GM18907 (cell line): ENCODE data around the gene MAPRE2.

ENCODE experiments used
- ATAC-seq: cut with Tn5 transposase; IDR thresholded peaks from one replicate; pipeline ENCODE4 v1.9.1; 2021; ENCODE audit warnings: mild to moderate bottlenecking, moderate library complexity; ENCODE audit not compliant: unreplicated experiment

MAPRE2 gene

DNA sequence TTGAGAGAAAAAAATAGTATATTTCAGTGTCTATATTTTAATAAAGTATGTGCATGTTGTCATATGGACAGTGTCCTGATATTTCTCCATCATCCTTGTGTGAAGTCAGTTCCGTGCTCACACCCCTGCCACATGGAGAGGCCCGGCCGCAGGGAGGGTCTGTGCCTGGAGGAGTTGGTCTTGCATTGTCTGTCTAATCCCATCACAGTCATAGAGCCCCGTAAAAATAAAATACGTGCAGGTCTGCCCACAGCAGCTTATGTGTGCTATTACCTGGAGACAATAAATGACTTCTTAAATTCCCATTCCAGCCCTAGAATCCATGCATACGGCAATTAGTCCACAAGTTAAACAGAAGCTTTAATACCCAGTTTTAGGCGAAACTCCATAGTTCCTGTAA lies 20.1 kb downstream of the MAPRE2 start:
- no peak for ATAC-seq

DNA sequence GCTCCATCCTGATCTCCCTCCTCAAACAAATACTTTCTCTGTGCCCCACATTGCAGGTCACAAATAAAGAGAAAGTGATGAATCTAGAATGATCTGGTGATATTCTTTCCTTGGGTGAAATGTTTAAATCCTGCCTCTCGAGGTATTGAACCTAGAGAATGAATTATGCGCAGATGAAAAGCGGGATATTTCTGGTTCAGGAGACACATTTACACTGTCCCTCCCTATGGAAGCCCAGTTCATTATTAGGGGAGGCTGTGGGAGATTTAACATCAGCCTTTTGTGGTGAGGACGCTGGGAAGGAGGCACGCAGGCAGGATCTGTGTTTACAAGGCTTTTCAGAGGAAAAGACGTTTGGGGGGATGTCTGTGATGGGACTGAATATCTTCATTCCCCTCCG lies 20.6 kb downstream of the MAPRE2 start:
- no peak for ATAC-seq

DNA sequence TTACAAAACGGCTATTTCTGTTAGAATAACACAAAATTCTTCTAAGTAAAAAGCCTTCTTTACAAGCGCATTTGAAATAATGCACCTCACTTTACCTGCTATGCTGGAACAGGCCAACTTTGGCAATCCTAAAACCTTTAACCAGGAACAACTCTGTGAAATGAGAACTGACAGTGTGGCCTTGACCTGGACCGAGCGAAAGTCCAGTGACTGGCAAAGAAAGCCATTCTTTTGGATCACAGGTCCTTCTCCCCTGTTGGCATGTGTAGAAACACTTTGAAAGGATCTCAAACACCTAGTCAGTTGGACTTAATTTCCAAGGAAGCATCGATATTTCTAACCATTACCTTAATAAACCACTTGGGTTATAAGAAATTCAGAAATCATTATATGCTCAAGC lies 21.2 kb downstream of the MAPRE2 start:
- ATAC-seq = no peak

DNA sequence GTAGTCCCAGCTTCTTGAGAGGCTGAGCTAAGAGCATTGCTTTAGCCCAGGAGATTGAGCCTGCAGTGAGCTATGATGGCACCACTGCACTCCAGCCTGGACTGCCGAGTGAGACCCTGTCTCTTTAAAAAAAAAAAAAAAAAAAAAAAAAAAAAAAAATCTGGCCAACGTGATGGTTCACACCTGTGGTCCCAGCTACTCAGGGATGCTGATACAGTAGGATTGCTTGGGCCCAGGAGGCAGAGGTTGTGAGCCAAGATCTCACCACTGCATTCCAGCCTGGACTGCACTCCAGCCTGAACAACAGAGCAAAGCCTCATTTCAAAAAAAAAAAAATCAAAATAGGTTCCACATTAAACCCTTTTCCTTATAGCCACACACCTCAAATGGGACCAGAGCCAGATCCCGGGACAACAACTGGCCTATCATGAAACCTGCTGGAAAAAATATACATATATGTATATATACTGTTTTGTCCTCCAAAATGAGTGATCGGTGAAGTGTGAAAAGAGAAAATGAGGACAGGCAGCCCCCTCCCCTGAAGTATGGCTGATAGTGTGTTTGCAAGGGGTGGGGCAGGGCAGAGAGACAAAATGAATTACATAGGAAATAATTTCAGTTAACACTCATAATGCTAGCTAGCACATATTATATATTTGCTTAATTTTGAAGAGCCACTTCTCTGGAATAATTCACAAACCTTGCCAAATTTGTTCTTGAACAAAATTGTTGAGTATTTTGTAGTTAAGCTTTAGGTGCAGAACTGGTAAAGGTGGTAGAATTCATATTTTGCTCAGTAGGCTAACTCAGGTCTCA lies 22.9 kb downstream of the MAPRE2 start:
- ATAC-seq = no peak

DNA sequence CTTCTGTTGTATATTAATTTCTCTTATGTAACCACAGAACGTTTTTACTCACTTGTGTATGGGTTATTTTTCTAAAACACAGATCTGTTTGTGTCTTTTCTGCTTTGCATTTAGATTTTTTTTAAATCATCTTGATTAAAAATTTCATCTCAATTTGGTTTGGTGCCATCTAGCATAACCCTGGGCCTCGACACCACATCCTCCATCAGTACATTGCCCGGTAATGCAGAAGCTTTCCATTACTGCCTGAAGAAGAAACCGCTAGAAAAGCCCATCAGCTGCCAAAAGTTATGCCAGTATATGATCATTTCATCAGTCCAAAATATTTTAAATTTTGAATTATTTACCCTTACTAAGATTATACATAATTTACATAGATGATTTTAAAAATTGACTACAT lies 26.2 kb downstream of the MAPRE2 start:
- no peak for ATAC-seq

DNA sequence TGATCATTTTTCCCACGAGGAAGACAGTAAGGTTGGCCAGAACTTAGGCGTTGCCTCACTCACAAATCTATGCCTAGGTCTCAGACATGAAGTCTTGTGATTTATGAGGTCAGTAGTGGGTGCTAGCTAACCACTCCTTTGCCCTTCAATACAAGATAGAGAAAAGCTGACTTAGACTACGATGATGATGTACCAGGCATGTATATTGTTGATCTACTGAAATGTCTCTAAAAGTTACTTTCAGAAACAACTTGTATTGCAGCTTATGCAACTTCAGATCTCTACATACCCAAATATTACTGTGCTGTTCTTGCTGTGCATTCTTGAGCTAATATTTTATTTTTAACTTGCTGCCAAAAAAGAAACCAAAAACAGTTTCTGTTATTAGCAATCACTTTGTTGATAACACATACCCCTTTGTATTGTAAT lies 30.6 kb downstream of the MAPRE2 start:
- peak; percentile 80 for ATAC-seq

DNA sequence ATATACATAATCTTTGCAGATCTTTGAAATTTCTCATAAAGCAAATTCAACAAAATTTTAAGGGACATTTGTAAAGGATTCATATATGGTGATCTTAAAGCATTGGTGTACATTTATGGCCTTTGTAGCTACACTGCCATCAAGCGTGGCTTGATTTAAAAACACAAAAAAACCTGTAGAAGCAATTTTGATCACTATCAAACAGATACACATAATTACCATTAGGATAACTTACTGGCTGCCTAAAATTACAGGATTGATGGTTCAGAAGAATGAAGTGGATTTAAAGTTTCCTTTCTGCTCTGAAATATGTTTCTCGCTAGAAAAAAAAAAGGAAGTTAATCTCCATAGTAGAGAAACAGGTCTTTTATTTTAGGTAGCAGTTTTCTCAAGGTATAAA lies 31.4 kb downstream of the MAPRE2 start:
- no peak for ATAC-seq

DNA sequence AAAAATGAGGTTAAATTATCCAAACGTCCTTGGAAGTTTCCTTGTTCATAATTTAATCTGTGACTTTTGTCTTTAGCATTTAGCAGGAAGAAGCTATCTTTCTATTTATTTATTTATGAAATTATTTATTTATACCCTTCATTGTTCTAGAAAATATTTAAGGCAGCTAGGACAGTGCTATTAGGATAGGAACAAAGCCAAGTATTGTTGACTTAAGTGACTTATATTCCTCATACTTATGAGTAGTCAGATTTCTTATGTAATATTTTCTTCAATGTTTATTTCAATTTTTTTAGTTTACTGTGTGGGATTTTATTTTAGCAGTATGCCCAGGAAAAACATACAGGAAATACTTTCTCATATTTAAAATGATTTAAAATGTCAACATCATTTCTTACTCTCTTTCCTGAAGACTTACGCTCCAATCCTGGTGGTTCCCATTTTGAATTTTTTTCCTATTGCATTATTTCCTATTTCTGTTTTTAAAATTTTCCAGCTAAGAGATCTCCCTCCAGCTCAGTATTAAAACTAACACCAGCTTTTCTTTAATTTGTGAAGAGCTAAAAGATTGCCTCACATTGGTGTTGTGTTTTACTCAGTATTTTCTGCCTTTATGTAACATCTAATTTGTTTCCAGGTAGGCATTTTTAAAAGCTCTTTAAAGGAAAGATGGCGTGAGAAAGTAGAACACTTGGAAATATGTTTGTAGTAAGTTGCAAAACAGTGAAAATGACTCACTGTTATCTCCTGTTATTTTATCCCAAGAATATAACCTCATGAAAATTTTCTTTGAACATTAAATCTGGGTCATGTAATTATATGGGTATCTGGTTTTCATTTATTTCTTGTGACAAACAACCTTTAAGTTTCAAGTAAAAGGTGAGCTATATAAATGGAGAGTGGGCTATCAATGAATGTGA lies 32.2 kb downstream of the MAPRE2 start:
- no peak for ATAC-seq

DNA sequence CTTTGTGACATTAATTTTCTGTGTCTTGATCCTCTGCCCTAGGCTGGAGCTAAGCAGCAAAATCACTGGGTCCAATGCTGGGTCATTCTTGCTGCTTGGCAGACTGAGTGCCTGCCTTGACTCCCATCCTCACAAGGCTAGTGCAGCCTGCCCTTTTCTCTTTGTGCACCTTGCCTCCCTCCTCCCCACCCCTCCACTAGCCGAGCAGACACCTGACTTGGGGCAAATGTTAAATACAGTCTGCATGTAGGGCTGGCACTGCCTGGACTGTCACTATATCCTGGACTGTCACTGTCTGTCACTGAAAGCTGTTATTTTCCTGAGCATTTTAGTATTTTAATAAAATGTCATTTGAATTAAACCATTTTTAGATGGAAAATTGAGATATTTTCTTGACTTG lies 33.4 kb downstream of the MAPRE2 start:
- ATAC-seq = no peak

DNA sequence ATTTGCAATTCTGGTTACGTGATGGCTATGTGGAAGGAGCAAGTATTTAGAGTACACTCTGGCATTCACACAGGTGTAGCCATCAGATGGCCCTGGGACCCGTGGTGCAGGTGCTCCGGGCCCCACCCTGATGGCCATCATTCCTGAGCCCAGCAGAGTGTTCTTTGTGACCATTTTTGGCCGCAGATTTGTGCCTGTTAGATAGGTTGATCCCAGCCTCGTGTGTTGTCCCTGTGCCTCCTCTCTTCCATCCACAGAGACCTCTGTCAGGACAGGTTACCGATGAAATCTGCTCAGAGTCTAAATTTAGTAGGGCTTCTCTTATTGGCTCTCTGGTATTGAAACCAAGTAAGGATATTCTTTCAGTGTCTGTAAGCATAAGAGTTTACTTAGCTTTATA lies 33.9 kb downstream of the MAPRE2 start:
- ATAC-seq = no peak

DNA sequence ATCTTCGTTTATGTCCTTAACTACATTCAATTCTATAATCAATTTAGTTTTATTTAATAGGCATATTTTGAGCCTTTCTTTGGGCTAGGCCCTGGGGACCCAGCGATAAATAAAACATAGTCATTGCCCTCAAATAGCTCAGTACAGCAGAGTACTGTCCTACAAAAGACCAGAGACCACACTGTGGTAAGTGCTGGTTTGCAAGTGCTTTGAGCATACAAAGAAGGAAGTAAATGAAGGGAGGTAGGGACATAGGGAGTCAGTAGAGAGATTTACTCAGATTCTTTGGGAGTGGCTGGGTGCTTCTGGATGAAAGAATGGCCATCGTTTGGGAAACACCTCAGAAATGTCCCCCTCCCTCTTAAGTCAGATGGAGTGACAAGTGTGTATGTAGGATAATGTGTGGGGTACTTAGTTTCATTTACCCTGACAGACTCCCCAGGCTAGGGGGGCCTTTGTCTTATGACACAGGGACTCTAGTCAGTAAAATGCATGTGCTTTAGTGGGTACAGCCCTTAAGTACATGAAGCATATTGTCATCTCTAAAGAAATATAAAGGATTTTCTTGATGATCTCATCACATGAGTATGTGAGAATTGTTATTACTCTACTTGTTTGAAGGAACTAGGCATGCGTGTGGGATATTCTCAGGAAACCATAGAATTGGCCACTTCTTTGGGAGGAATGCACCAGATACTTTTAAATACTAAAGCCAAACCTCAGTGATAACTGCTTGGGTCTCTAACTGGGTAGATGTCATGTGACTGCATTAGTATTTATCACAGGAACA lies 35.1 kb downstream of the MAPRE2 start:
- no peak for ATAC-seq

DNA sequence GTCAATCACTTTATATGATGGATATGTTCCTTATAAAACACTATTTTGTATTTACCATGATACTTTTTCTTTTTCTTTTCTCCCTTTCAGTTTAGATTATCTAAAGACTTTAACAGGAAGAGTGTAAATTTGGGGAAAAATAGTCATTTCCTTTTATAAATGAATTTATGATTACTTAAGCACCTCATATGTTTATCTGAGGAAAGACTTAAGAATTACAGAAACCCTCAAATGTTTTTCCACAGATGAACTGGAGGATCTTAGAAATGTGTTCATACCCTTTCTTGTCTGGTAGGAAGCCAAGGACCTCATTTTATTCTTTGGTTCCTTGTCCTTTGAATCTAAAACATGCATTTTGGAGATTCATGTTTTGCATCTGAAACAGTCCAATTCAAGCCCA lies 36.7 kb downstream of the MAPRE2 start:
- ATAC-seq = no peak

DNA sequence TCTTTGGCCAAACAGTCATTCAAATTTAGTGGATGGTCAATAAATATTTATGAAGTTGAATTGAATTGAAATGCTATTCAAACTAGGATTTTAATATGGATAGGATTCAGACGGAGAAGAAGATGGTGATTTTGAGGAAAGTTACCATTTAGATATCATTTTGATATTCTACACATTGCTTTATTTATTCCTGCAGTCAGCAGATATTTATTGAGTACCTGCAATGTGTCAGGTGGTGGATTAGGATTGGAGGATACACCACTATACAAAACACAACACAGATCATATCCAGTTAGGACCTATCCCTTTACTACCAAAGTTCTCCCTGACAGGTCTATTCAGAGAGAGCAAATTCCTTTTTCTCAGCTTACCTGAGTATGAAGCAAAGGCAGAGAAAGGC lies 38.8 kb downstream of the MAPRE2 start:
- ATAC-seq = no peak

DNA sequence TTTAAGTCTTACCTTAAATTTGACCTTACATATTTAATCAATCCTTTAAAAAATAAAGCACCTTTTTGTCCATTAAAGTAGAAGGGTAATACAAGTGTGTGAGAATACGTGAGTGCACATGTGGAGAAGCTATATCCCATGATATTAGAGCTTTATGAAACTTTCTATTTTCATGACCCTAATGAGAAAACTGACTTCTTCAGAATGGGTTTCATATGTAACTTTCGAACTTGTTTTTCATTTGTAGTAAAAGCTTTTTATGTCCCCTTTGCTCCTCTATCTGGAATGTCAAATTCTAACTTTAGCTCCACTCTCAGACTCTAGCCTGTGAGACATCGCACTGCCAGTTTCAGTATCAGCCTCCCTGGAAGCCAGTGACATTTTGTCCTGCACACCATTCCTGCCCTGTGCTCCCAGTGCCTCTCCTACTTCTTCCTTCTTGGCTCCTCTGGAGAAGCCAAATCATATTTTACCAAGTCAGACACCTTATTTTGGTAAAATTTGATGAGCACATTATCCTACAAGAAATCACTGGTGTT lies 42.0 kb downstream of the MAPRE2 start:
- no peak for ATAC-seq

DNA sequence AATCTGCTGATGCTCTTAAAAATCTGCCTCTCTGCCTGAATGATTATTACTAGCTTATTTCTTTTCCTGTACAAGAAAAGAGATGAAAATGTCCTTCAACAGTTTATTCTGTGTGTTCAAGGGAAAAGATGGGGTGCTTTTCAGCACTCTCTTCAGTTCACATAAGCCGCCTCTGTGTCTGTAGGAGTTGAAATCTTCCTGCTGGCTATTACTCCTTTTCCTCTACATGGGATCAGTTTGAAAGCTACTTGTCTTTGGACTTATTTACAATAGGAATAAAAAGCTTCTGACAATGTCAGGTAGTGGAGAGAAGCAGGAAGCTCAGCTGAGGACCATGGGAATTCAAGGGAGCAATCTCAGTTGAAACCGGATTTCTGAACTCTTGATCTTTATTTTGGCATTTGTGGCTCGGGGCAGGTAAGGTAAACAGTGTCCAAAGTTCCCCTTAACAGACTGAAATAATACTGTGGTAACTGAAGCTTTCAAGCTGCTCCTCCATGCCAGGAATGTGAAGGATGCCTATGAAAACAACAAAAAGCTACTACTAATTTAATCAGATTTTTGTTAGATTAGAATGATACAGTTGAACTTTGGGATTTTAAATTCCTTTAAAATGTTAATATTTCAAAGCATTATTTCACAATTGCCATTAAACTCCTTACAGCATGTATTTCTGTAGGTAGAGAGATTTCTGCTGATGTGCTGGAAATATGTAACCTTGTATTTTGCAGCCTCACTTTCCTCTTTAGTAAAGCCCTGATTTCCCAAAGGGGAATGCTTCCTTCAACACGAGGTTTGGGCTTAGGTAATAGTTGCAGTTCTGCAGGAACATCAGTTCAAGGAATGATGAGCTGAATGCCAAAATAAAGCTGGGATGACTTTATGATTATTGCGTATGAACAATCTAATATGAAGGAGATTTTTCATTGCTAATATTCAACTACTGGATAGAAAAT lies 43.6 kb downstream of the MAPRE2 start:
- ATAC-seq = no peak

DNA sequence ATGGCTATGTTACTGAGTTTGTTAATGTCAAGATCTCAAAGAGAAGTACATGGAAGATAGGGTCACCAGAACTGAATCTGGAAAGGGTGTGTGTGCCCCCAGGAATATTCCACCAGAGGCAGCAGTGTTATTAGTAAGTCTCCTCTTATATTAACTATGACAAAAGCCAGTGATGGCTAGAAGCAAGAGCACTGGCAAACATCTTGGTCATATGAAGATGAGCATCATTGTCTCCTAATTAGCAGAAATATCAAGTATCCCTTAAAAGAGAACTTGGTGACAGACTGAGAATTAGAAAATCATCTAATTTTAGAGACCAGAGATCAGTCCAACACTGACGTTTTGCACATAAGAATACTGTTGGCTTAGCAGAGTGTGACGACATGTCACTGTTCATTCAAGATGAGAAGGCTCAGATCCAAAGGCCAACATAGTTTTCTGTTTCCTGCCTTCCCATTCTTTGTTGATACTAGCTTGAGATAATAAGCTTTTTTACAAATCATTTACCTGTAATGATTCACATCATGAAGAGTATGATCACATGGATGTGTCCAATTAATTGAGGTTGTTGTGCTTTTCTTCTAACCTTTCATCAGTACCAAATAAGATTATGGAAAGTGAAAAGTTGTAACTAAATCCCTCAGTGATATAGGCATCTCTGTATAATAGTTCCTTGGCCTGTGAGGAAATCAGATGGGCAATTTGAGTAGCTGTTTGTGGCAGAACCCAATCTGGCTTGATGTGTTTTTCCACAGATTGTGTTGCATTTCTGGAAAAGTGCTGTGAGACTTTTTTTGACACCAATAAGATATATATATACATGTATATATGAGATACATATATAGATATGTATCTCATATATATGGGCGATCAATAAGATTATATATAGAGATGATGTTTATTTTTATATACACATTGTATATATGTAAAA lies 44.5 kb downstream of the MAPRE2 start:
- no peak for ATAC-seq

DNA sequence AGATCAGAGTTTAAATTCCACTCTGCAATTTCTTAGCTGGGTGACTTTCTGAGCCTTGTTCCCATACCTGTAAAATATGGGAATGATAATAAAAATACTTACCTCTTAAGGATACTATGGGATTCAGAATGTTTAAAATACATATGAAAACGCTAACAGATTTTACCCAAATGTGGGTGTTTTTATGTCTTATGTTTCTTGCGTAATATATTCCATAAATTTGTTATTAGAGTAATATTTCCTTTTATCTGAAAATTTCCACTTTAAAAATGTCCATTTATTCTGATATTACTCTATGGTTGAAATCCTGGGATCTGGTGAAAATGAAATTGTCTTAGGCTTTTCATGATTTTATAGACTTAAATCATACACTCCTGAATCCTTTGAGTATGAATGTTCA lies 45.5 kb downstream of the MAPRE2 start:
- ATAC-seq = no peak

DNA sequence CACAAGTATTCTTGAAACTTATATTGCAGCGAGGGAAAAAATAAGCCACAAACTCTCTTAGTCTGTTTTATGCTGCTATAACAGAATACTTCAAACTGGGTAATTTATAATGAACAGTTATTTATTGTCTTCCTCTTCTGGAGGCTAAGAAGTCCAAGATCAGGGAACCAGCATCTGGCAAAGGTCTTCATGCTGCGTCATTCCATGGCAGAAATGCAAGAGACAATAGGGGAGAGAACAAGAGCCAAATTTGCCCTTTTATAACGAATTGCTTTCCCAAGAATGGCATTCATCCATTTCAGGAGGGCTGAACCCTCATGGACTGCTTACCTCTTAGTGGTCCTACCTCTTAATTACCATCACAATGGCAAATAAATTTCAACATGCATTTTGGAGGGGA lies 46.5 kb downstream of the MAPRE2 start:
- ATAC-seq = no peak

DNA sequence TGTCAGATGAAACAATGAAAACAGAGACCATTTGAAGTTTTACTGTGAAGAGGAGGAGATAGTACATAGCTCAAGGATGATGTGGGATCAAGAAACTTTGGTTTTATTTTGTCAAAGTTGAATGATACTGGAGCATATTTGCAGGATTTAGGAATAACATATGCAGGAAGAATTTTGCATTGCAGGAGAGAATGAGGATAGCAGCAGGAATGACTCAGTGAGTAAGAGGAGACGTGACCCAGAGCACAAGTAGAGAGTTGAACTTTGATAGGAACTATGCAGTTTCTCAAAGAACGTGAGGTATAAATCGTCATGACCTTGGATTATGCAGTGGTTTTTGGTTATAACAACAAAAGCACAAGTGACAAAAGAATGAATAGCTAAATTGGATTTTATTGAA lies 47.7 kb downstream of the MAPRE2 start:
- ATAC-seq = no peak
